GM12873 (cell line): ENCODE data around the gene PPP1R14B.

Experiments
- TF ChIP-seq, protein P1 (sequence below): IDR thresholded peaks from 2 replicates; pipeline ENCODE4 v1.5.1; 2012; ENCODE audit warnings: low read depth, mild to moderate bottlenecking, moderate library complexity, low read length, control low read depth; ENCODE audit not compliant: insufficient read depth; ENCODE audit errors: missing control alignments

The PPP1R14B gene

DNA sequence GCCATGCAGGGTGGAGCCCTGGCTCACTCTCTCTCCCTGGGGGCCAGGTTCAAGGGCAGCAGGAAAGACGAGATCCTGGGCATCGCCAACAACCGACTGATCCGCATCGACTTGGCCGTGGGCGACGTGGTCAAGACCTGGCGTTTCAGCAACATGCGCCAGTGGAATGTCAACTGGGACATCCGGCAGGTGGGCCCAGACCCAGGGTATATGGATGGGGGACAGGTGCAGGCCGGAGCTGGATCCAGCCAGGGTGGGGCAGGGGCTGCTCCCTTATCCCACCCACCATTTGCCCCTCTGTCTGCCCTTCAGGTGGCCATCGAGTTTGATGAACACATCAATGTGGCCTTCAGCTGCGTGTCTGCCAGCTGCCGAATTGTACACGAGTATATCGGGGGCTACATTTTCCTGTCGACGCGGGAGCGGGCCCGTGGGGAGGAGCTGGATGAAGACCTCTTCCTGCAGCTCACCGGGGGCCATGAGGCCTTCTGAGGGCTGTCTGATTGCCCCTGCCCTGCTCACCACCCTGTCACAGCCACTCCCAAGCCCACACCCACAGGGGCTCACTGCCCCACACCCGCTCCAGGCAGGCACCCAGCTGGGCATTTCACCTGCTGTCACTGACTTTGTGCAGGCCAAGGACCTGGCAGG, 23.6 kb downstream of the PPP1R14B start:
- TF ChIP-seq, protein P1, sequence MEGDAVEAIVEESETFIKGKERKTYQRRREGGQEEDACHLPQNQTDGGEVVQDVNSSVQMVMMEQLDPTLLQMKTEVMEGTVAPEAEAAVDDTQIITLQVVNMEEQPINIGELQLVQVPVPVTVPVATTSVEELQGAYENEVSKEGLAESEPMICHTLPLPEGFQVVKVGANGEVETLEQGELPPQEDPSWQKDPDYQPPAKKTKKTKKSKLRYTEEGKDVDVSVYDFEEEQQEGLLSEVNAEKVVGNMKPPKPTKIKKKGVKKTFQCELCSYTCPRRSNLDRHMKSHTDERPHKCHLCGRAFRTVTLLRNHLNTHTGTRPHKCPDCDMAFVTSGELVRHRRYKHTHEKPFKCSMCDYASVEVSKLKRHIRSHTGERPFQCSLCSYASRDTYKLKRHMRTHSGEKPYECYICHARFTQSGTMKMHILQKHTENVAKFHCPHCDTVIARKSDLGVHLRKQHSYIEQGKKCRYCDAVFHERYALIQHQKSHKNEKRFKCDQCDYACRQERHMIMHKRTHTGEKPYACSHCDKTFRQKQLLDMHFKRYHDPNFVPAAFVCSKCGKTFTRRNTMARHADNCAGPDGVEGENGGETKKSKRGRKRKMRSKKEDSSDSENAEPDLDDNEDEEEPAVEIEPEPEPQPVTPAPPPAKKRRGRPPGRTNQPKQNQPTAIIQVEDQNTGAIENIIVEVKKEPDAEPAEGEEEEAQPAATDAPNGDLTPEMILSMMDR, result no peak

DNA sequence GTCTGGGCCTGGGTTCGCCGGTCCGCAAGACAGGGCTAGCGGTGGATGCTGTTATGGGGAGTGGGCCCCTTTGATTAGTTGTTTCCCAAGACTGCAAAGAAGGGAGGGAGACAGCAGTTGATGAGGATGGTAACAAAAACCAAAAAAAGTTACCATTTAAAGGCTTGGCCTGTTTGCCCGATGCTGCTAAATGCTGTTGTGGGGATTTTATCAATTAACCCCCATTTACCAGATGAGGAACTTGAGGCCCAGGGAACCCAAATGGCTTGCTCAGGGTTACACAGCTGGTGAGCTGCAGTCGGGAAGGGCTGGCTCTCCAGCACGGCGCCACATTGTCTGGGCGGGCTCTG, 24.1 kb downstream of the PPP1R14B start:
- TF ChIP-seq, protein P1, result no peak

DNA sequence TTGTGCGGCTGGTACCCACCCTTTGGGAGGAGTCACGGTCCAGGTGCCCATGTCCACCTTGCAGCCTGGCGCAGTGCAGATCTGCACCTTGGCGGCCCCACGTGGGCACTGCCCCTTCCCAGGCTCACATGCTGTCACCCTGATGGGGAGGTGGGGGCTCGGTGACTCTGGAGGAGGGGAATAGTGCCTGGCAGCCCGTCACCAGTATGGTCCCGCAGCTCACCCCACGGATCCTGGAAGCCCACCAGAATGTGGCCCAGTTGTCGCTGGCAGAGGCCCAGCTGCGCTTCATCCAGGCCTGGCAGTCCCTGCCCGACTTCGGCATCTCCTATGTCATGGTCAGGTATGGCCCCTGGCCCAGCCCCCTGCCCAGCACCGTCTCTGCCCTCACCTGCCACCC, 25.9 kb downstream of the PPP1R14B start:
- TF ChIP-seq, protein P1, result no peak

DNA sequence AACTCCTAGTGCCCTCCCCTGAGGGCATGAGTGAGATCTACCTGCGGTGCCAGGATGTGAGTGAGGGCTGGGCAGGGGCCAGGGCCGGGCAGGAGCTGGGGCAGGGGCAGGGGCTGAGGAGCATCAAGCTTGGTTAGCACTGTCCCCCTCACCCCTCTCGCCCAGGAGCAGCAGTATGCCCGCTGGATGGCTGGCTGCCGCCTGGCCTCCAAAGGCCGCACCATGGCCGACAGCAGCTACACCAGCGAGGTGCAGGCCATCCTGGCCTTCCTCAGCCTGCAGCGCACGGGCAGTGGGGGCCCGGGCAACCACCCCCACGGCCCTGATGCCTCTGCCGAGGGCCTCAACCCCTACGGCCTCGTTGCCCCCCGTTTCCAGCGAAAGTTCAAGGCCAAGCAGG, 26.5 kb downstream of the PPP1R14B start:
- TF ChIP-seq, protein P1, result no peak

DNA sequence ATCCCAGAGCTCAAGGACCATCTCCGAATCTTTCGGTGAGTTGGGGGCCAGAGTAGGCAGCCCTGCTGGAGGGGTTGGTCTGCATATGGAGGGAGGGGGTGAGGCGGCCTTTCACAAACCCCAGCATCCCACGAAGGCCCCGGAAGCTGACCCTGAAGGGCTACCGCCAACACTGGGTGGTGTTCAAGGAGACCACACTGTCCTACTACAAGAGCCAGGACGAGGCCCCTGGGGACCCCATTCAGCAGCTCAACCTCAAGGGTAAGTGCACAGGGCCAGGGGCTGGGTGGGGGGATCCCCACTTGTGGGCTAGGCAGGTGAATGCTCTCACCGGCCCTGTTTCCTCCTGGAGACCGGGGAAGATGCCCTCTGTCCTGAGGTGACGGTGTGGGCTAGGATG, 27.0 kb downstream of the PPP1R14B start:
- TF ChIP-seq, protein P1, result no peak

DNA sequence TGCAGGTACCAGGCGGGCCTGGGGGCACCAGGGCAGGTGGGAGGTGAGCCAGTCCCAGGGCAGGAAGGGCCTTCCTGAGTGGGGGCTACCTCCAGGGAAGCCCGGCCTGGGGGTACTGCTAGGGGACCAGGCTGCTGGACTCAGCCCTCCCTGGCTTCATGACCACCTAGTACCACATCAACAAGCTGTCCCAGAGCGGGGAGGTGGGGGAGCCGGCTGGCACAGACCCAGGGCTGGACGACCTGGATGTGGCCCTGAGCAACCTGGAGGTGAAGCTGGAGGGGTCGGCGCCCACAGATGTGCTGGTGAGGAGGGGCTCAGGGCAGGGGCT, 27.4 kb downstream of the PPP1R14B start:
- TF ChIP-seq, protein P1, result no peak

DNA sequence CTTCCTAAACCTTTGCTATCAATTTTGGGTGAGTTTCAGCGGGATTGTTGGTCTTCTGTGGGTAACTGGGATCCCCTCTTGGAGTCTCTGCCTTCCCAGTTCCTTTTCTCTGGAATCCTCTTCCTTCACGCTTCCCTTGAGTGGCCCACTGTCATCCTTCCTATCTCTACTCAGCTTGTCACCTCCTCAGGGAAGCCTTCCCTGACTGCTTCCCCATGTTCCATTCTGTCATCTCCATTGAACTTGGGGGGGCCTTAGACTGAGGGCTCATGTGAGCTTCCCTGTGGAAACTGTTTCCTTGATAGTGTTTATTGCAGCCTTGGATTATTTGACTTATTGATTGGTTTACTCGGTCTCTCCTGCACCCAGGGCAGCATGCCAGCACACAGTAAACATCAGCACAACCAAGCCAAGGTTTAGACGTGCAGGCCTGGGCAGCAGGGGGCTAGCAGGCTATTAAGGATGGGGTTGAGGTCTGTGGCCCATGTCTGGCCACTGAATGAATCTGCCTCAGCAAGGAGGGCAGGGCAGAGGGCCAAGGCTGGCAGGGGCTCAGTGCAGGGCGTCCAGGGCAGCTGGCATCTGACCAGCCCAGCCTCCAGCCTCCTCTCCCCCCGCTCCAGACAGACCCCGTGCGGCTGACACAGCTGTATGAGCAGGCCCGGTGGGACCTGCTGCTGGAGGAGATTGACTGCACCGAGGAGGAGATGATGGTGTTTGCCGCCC, 28.0 kb downstream of the PPP1R14B start:
- TF ChIP-seq, protein P1, result no peak
